Activated naive CD4-positive, alpha-beta T cell treated with anti-CD3 and anti-CD28 coated beads, Interleukin-2, amount 50 U/mL, for 72 hours (primary cell): ENCODE results near the gene FOXD4L1. TPM values are rescaled to one million over a fixed set of nuclear protein-coding genes. Genes with fewer than 3 reads are reported as not detected.

Experiments used
- total RNA-seq, 2 donors: library from RNA; stranded (reverse); gene quantifications; one replicate each; pipeline ENCODE4 v1.2.3, GENCODE V29; 2022

The FOXD4L1 gene
- total RNA-seq, 2 donors from 2014 or later = 0.30 TPM; not detected in 1

Other genes starting within 250 kb of the FOXD4L1 start
- gene PAX8, start 219.7 kb upstream of the FOXD4L1 start, total RNA-seq = 1 to 10 TPM in 1 of 2 donors, under 1 TPM in 1; 0.35 to 1.3 TPM
- gene ZNG1B, start 61.0 kb upstream of the FOXD4L1 start, total RNA-seq = 10 to 100 TPM; 38.8 to 47.7 TPM
- gene RABL2A, start 128.6 kb downstream of the FOXD4L1 start, total RNA-seq = 1 to 10 TPM; 4.3 to 8.1 TPM